Suprapubic skin (tissue), 3 donors: ENCODE results near the gene SETD1A.

Experiments used
- CTCF ChIP-seq, 2 donors: fragments of 200-600 bp in 1 of 2; fragments of 450-650 bp in 1 of 2; sonication (generic) in 1 of 2; IDR thresholded peaks; one replicate each; pipeline ENCODE4 v1.5.1; 2016 to 2019; ENCODE audit warnings: antibody characterized with exemption in 2 of 2, mild to moderate bottlenecking in 1 of 2, moderate library complexity in 1 of 2
- POLR2A ChIP-seq, 2 donors: fragments of 450-650 bp; IDR thresholded peaks; one replicate each; pipeline ENCODE4 v1.6.1; 2017; ENCODE audit warnings: antibody characterized with exemption in 2 of 2, mild to moderate bottlenecking in 2 of 2, moderate library complexity in 2 of 2

- TF ChIP-seq POLR2A (IDR thresholded peaks at IDR 0.05), result no peak
- no peak for TF ChIP-seq CTCF (IDR thresholded peaks at IDR 0.05)
Observed at GRCh38 chr16:30996324-30996984, 38.9 kb downstream of the SETD1A start.
